K562 (cell line): ENCODE data around the gene CLCN1.

Source experiments
- BRCA1 ChIP-seq, 2 experiments: fragments of 450-650 bp in 1 of 2; sonication (generic) in 1 of 2; formaldehyde crosslinking in 1 of 2; IDR thresholded peaks; 2 replicates each; pipeline versions ENCODE4 v1.5.0 to v1.6.1; 2017 to 2020; ENCODE audit warnings: mild to moderate bottlenecking in 1 of 2, missing genetic modification reagents in 1 of 2
- C11orf30 ChIP-seq: fragments of 450-650 bp; IDR thresholded peaks from 2 replicates; pipeline ENCODE4 v1.6.1; 2016; ENCODE audit warnings: low read depth, mild to moderate bottlenecking
- CEBPB ChIP-seq: fragments of 450-650 bp; IDR thresholded peaks from 2 replicates; pipeline ENCODE4 v1.6.1; 2016; ENCODE audit warnings: missing genetic modification characterization, missing compliant biosample characterization
- CTCF ChIP-seq, 3 experiments: IDR thresholded peaks in 2 of 3; conservative IDR thresholded peaks in 1 of 3; 2 replicates each; pipeline ENCODE4 v1.5.1; 2011 to 2012; ENCODE audit warnings: low read length in 3 of 3, mild to moderate bottlenecking in 3 of 3, control low read depth in 2 of 3, improper control_type of control experiment in 1 of 3, inconsistent platforms in 1 of 3, low read depth in 1 of 3, mixed read lengths in 1 of 3, moderate library complexity in 1 of 3; ENCODE audit not compliant: insufficient read depth in 2 of 3
- JUND ChIP-seq, 2 experiments: IDR thresholded peaks; 2 replicates in 1 of 2; 3 replicates in 1 of 2; pipeline ENCODE4 v1.6.1; 2011; ENCODE audit warnings: borderline replicate concordance in 2 of 2, low read depth in 2 of 2, low read length in 2 of 2, improper control_type of control experiment in 1 of 2, missing biosample characterization in 1 of 2, missing genetic modification characterization in 1 of 2, missing genetic modification reagents in 1 of 2
- KDM5B ChIP-seq: fragments of 200-600 bp; sonication (generic); IDR thresholded peaks from 2 replicates; pipeline ENCODE4 v1.6.1; 2012; ENCODE audit warnings: low read depth, mild to moderate bottlenecking, moderate library complexity, low read length, control low read depth, inconsistent platforms; ENCODE audit not compliant: insufficient replicate concordance
- TF ChIP-seq, protein P1 (sequence below): sonication (generic); formaldehyde crosslinking; IDR thresholded peaks from 2 replicates; pipeline ENCODE4 v1.5.0; 2020; ENCODE audit warnings: missing genetic modification reagents

- TF ChIP-seq CTCF (IDR thresholded peaks at IDR 0.05 in 2 of 3, conservative IDR thresholded peaks at IDR 0.05 in 1 of 3; ENCODE audit: insufficient read depth in 2 of 3, low read depth in 1 of 3, low read length in 3 of 3) (peak; percentile 44 to 60 (median 54)), C11orf30 (no peak), KDM5B (peak; percentile 30), CEBPB (no peak), JUND (IDR thresholded peaks at IDR 0.05; ENCODE audit: borderline replicate concordance, low read depth, low read length) (no peak), JUND (tag; IDR thresholded peaks at IDR 0.05; ENCODE audit: borderline replicate concordance, low read depth, low read length) (no peak), BRCA1 (IDR thresholded peaks at IDR 0.05) (no peak), BRCA1 (CRISPR knock-in tag; IDR thresholded peaks at IDR 0.05) (no peak)
- TF ChIP-seq, protein P1, sequence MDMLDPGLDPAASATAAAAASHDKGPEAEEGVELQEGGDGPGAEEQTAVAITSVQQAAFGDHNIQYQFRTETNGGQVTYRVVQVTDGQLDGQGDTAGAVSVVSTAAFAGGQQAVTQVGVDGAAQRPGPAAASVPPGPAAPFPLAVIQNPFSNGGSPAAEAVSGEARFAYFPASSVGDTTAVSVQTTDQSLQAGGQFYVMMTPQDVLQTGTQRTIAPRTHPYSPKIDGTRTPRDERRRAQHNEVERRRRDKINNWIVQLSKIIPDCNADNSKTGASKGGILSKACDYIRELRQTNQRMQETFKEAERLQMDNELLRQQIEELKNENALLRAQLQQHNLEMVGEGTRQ (CRISPR knock-in tag), result no peak
These were observed 71.5 kb downstream of the CLCN1 start for GRCh38 chr7:143387156-143387975.
